GM15510 (cell line): ENCODE results near the gene DGCR2.

Source experiments
- POLR2A ChIP-seq: IDR thresholded peaks from 3 replicates; pipeline ENCODE4 v1.6.1; 2011; ENCODE audit warnings: borderline replicate concordance; ENCODE audit not compliant: insufficient read length; ENCODE audit errors: extremely low read depth

The DGCR2 gene

DNA sequence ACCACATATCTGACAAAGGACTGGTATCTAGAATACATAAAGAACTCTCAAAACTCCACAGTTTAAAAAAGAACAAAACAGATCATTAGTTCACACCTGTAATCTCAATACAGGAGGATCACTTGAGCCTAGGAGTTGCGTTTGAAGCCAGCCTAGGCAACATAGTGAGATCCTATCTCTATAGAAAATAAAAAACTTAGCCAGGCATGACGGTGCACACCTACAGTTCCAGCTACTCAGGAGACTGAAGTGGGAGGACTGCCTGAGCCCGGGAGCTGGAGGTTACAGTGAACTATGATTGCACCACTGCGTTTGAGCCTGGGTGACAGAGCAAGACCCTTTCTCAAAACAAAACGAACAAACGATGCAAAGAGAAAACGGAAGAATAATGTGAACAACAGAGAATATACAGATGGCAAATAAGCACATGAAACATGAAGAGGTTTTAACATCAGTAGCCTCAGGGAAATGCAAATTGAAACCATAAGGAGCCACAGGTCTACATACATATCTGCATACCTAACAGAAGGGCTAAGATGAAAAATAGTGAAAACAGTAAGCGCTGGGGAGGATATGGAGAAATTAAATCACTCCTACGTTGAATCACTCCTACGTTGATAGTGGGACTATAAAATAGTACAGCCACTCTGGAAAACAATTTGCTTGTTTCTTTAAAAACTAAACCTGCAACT lies 70.7 kb downstream of the DGCR2 start:
- no peak for TF ChIP-seq POLR2A

DNA sequence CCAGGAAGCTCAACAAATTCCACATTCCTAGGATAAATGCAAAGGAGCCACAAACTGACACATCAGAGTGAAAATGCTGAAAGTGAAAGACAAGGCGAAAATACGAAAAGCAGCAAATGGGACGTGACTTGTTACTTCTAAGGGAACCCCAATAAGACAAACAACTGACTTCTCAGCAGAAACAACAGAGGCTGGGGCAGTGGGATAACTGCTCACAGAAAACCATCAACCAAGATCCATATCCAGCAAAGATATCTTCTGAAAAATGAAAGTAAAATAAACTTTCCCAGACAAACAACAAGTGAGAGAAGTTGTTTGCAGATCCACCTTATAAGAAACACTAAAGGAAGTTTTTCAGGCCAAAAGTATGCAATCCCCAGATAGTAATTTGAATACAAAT lies 72.1 kb downstream of the DGCR2 start:
- TF ChIP-seq POLR2A = no peak

- no peak for TF ChIP-seq POLR2A
Observed at GRCh38 chr22:19048531-19048930, 73.7 kb downstream of the DGCR2 start.

DNA sequence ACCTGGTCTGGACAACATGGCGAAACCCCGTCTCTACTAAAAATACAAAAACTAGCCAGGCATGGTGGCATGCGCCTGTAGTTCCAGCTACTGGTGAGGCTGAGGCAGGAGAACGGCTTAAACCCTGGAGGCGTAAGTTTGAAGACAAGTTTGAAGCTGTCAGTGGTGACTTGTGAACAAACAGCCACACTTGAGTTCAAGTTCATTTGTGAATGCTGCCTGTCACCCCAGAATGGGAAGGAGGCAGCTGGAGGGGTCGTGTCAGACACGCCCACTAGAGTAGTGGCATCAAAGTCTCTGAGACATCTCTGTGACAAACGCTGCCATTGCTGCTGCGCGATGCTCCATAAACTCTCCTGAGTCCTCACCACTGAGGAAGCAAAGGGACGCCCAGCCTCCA lies 74.2 kb downstream of the DGCR2 start:
- TF ChIP-seq POLR2A = no peak

DNA sequence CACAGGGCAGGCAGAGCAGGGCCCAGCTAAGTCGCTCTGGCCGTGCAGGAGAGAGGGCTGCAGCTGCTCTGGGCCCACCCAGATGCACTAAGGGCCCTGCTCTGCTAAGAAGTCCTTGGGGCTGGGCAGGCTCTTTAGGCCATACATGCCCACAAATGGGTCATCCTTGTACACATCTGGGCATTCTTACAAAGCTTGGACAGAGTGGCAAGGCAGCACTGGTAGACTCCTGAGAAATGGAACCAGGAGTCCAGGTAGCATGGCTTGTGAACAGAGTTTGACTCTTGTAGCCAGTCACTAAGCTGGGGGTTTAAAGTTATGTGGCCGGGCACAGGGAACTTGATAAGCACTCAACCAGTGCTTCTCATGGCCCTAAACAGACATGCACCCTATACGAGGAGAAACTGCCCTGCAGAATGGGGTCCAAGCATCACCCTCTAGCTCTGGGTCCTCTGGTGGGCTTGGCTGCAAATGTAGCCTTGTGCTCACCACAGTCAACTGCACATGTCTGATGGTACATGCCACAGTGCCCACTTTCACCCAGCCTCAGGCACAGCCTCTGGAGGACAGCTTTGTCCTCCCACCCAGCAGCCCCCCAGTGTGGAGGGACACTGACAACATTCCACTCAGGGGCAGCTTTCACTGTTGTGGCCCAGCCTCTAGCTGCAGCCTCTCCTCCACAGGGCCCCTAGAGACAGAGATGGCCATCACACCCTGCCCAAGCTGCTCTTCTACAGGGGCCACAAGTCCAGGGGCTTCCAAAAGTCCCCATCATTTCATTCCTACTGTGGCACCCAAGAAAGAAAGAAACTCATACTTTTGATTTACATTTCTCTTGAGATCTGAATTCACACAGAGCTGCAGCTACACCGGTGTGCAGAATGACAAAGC lies 75.2 kb downstream of the DGCR2 start:
- no peak for TF ChIP-seq POLR2A

DNA sequence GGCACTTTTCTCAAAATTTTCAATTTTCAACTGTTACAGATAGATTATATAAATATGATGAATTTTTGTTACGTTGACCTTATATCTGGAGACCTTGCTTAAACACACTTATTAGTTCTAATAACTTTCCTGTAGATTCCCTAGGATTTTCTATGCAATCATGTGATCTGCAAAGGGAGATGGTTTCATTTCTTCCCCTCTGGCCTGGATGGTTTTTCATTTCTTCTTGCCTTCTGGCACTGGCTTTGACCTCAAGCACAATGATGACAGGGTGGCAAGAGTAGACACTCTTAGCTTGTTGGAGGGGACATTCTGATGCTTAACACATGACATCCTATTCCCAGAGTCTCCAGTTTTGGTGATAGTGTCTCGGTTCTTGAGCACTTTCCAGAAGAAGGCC lies 75.9 kb downstream of the DGCR2 start:
- TF ChIP-seq POLR2A = no peak

GRCh38 chr22:19045094-19045493 lies 77.1 kb downstream of the DGCR2 start:
- no peak for TF ChIP-seq POLR2A

DNA sequence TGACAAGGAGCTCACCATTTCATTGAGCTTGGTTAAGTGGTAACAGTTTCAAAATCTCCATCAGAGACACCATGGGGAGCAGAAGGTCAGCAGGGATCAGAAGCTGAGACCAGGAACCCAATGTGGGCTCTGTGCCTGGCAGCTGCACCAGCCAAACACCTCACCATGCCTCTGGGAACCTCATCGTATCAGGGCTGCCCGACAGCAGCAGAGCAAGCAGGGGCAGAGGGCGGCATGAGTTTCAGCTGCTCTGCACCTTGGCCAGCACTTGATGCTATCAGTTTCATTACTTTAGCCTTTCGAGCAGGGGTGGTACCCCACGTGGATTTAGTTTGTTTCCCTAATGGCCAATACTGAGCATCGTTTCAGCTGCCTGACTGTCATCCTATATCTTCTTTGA lies 77.8 kb downstream of the DGCR2 start:
- no peak for TF ChIP-seq POLR2A

DNA sequence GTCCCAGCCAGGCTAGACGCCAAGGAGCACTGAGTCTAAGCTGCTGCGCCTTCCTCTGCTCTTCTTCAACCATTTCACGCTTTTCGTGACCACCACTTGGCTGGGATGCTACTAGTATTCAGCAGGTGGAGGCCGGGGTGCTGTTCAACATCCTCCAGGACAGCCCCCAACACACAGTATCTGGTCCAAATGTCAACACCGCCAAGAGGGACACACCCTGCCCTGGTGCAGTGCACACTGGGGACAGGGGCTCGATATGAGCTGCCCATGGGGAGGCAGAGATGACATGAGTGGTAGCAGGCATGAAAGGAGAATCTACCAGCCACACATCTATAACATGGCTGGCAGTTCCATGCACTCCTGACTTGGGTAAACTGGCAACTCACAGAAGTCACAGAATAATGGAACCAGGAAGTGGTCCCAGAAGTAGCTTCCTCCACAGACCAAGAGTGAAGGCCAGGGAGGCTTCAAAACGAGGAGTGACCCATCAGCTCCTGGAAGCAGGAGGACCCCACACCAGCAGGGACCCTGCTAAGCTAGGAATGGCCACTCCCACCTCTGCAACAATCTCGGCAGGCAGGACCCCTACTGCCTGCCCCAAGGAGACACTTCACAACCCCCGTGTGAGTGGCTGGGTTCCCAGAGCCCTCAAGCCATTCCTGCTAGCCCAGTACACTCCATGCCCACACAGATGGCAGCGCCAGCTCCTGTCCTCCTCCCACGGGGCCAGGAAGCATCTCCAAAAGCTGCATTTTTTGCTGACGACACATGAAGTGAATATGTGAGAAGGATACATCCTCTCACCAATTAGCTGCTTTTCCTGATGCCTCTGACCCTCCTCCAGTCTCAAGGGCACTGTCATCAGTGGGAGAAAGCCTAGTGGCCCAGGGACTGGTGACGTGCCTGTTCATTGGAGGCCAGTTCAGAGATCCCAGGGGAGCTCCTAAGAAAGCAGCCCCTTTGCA lies 78.8 kb downstream of the DGCR2 start:
- no peak for TF ChIP-seq POLR2A

DNA sequence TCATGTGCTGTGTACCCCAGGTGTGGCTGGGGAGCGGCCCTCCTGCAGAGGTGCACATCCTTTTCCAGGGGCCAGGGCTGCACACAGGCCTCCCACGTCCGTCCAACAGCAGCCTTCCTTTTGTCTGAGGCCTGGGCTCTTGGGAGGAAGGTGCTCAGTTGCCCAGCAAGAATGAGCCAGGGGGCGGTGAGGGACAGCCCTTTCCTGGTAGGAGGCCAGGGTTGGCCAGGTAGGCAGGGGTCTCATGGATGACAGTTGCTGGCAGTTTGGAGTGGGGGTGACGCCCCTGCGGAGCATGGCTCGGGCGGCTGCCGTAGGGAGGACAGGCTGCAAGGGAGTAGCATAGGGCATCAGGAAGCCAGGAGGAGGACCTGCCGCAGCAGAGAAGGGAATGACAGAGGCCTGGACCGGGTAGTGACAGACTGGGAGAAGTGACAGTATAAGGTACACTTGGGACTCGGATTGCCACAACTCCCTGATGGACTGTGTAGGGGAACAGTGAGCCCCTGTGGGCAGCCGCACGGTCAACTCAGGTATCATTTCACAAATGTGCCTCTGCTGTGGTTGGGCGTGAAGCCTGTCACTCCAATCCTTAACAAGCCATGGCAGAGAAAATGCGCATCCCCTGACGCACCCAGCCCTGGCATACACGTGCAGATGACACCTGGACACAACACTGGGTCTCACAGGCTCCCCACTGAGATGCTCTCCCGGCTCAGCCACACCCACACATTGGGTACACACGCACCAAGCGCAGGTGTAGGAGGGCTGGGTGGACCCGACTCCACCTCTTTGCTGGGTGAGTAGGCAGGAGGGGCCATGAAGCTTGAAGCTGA lies 79.7 kb downstream of the DGCR2 start:
- no peak for TF ChIP-seq POLR2A

DNA sequence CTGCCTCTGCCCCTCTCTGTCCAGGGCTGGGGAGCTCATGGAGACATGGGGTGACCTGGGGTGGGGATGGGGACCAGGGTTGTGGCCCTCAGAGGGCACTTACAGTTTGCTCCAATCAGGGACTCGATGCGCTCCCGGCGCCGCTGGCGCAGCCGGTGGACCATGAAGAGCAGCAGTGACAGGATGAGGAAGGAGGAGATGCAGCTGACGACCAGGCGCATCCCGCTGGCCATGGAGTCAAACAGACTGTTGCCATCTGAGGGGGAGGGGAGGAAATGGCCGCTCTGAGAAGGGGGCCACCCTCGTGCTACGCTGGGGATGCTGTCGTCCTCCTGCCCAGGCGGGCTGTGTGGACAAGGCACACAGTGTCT lies 80.5 kb downstream of the DGCR2 start:
- TF ChIP-seq POLR2A = no peak

- TF ChIP-seq POLR2A = no peak
Observed at GRCh38 chr22:19040888-19041703, 81.1 kb downstream of the DGCR2 start.

GRCh38 chr22:19040391-19040861 lies 81.8 kb downstream of the DGCR2 start:
- no peak for TF ChIP-seq POLR2A
